Spleen (tissue), 11 donors: ENCODE data around the gene SCAANT1. TPM values are rescaled to one million over a fixed set of nuclear protein-coding genes. Genes with fewer than 3 reads are reported as not detected.

Experiments
- DNase-seq: peaks from one replicate; pipeline ENCODE4 v3.0.0-alpha.2; 2020
- H3K27ac ChIP-seq, 8 donors: fragments of 200-600 bp; sonication (generic) in 7 of 8; 1 replicate in 4 of 8; 2 replicates in 4 of 8; pipeline versions ENCODE4 v1.5.0 to v1.8.0; 2016 to 2021; ENCODE audit warnings: inconsistent platforms in 4 of 8, mild to moderate bottlenecking in 4 of 8, moderate library complexity in 1 of 8
- H3K27me3 ChIP-seq, 7 donors: fragments of 200-600 bp; sonication (generic) in 6 of 7; replicated peaks in 1 of 7; 1 replicate in 4 of 7; 2 replicates in 3 of 7; pipeline versions ENCODE4 v1.5.0 to v1.8.0; 2016 to 2021; ENCODE audit warnings: inconsistent platforms in 3 of 7, mild to moderate bottlenecking in 1 of 7
- H3K36me3 ChIP-seq, 6 donors: fragments of 200-600 bp; sonication (generic) in 5 of 6; 1 replicate in 4 of 6; 2 replicates in 2 of 6; pipeline versions ENCODE4 v1.5.0 to v1.8.0; 2016 to 2021; ENCODE audit warnings: inconsistent platforms in 2 of 6
- H3K4me1 ChIP-seq, 6 donors: fragments of 200-600 bp; sonication (generic) in 5 of 6; 1 replicate in 3 of 6; 2 replicates in 3 of 6; pipeline versions ENCODE4 v1.5.0 to v1.8.0; 2016 to 2021; ENCODE audit warnings: inconsistent platforms in 3 of 6
- H3K4me3 ChIP-seq, 8 donors: fragments of 200-600 bp; sonication (generic) in 7 of 8; 1 replicate in 4 of 8; 2 replicates in 4 of 8; pipeline versions ENCODE4 v1.5.0 to v1.8.0; 2016 to 2021; ENCODE audit warnings: inconsistent platforms in 4 of 8, mild to moderate bottlenecking in 4 of 8, moderate library complexity in 2 of 8
- H3K9me3 ChIP-seq, 8 donors: fragments of 200-600 bp; sonication (generic) in 7 of 8; 1 replicate in 4 of 8; 2 replicates in 4 of 8; pipeline versions ENCODE4 v1.5.0 to v1.8.0; 2016 to 2021; ENCODE audit warnings: inconsistent platforms in 4 of 8
- POLR2A ChIP-seq, 3 donors: fragments of 450-650 bp; IDR thresholded peaks; one replicate each; pipeline ENCODE4 v1.5.1; 2017; ENCODE audit warnings: antibody characterized with exemption in 3 of 3, mild to moderate bottlenecking in 1 of 3
- POLR2AphosphoS5 ChIP-seq, 3 donors: sonication (generic); formaldehyde crosslinking; IDR thresholded peaks; one replicate each; pipeline ENCODE4 v1.5.1; 2017; ENCODE audit warnings: antibody characterized with exemption in 3 of 3
- WGBS, 5 donors: extraction: QIAGEN DNeasy Blood & Tissue Kit in 3 of 5; methylation state at CpG; one replicate each; pipeline versions ENCODE4 v1.1.5 to v1.1.7; 2013 to 2018; 5-methylcytosine and 5-hydroxymethylcytosine counted together
- intact Hi-C: fragments of 100-400 bp; cut with DNase I; formaldehyde crosslinking; loops from one replicate; pipeline ENCODE4 v1.15.0; 2023; ENCODE audit warnings: low total_unique reads
- polyA plus RNA-seq, 3 donors: library from polyadenylated mRNA; stranded (reverse); fragments of 200-250 nt; gene quantifications; one replicate each; pipeline ENCODE4 v1.2.1, GENCODE V29; 2013
- total RNA-seq, 7 donors: library from RNA; depleted of rRNA in 3 of 7; stranded (reverse); fragments of >200 nt in 3 of 7; fragmentation: NEBNext Ultra II Directional in 4 of 7; extraction: Animal tissue kit (Norgen Biotek cat#: 25700) in 4 of 7; gene quantifications; one replicate each; pipeline versions ENCODE4 v1.1.0 to v1.2.1, GENCODE V29; 2016 to 2021
- TF ChIP-seq, protein P1 (sequence below), 11 experiments: fragments of 200-600 bp in 7 of 11; fragments of 450-650 bp in 4 of 11; sonication (generic) in 4 of 11; IDR thresholded peaks in 8 of 11; conservative IDR thresholded peaks in 3 of 11; 1 replicate in 7 of 11; 2 replicates in 4 of 11; pipeline versions ENCODE4 v1.4.0 to v1.8.0; 2016 to 2021; ENCODE audit warnings: antibody characterized with exemption in 11 of 11, inconsistent platforms in 4 of 11, mild to moderate bottlenecking in 1 of 11
- donor health status: healthy with polysubstance abuse.
- donor health status: DM: no; HTN: no; CAD: no; lungs with moderate emphysema.
- donor health status: DM: no; HTN: no; CAD: no.
- donor health status: Bipolar disorder and iron deficiency.
- donor health status: healthy.
- donor health status: DM: no; HTN: no; CAD: no.
- donor health status: DM: yes; HTN: yes; CAD: no.

SCAANT1 gene
- total and polyA plus RNA-seq, 10 donors, result not detected

DNA sequence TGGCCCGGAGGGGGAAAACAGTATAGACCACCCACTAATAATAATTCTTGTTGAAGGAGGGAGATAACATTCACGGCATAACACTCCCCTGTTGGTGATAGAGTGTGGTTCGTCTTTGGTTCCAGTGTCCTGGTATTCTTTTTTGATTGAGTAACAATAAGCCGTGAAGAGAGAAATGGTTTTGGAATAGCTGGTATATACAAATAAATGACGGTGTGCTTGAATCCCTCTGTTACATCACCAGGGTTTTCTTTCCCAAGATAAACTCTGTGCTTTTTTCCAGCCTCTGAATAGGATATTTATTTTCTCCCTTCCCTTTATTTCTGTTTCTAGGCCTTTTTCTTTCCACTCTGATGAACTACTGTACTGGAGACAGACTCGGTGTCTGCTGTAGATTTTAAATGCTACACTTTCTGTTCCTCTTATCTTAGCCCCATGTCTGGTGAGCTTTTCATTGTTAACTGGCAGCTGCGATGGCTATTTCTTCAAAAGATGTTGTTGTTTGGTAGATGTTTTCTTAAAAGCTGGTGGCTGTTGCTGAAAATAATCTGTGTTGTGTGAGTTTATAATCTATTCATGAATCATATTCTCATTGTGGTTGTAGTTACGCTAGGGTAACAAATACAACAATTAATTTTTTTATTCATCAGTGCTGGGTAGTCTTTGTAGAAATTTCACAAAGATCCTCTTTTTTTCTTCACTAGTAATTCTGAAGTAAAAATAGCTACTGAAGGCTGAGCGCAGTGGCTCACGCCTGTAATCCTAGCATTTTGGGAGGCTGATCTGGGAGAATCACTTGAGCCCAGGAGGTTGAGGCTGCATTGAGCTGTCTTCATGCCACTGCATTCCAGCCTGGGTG, 15.5 kb upstream of the SCAANT1 start:
- 63 to 75% (median 70%) methylated on average over 10 of the region's 10 CpGs for WGBS, 5 donors
- H3K27me3 ChIP-seq, result no peaks in the 10 kb centered on the region

DNA sequence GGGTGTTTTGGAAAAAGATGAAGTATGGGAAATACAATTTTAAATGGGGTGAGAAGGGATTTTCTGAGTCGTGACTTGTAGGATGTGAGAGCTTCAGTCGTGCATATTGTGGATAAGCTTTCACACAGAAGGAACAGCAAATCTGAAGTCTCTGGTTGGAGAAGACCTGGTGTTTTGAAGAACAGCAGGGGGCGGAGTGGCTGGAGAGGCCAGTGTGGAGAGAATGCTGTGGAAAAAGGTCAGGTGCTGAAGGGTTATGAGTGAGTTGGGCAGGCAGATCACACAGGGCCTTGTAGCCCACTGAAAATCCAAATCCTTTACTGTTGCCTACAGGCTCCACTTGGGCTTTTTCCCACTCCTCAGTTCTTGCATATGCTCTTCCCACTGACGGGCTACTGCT, 14.1 kb upstream of the SCAANT1 start:
- intact Hi-C loops, result no loop called here
- Histone ChIP-seq H3K9me3 (no peaks in the 10 kb centered on the region), H3K27ac (peak overlapping the region in 3 of 8 donors; percentile 57 to 69 (median 62)), H3K4me3 (no peak overlapping the region), H3K27me3 (no peaks in the 10 kb centered on the region), H3K4me1 (peaks cover 7 to 99% (median 58%) of the 10 kb centered on the region in 6 donors), H3K36me3 (peaks cover 0 to 71% (median 12%) of the 10 kb centered on the region in 6 donors)
- 81 to 94% (median 94%) methylated on average over 4 of the region's 4 CpGs for WGBS, 5 donors
- no peak for DNase-seq
- TF ChIP-seq, protein P1, sequence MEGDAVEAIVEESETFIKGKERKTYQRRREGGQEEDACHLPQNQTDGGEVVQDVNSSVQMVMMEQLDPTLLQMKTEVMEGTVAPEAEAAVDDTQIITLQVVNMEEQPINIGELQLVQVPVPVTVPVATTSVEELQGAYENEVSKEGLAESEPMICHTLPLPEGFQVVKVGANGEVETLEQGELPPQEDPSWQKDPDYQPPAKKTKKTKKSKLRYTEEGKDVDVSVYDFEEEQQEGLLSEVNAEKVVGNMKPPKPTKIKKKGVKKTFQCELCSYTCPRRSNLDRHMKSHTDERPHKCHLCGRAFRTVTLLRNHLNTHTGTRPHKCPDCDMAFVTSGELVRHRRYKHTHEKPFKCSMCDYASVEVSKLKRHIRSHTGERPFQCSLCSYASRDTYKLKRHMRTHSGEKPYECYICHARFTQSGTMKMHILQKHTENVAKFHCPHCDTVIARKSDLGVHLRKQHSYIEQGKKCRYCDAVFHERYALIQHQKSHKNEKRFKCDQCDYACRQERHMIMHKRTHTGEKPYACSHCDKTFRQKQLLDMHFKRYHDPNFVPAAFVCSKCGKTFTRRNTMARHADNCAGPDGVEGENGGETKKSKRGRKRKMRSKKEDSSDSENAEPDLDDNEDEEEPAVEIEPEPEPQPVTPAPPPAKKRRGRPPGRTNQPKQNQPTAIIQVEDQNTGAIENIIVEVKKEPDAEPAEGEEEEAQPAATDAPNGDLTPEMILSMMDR (IDR thresholded peaks at IDR 0.05 in 8 of 11, conservative IDR thresholded peaks at IDR 0.05 in 3 of 11), result no peak
- no peak for TF ChIP-seq POLR2AphosphoS5 (IDR thresholded peaks at IDR 0.05)

More for the DNA sequence above, 15.5 kb upstream of the SCAANT1 start:
- H3K9me3 ChIP-seq, result no peaks in the 10 kb centered on the region
- H3K4me1 ChIP-seq, result peaks cover 19 to 99% (median 56%) of the 10 kb centered on the region in 6 donors
- H3K36me3 ChIP-seq, result peaks cover 0 to 64% (median 12%) of the 10 kb centered on the region in 6 donors
- TF ChIP-seq, protein P1 (IDR thresholded peaks at IDR 0.05 in 8 of 11, conservative IDR thresholded peaks at IDR 0.05 in 3 of 11), result no peak
- TF ChIP-seq POLR2AphosphoS5 (IDR thresholded peaks at IDR 0.05), result no peak
- no peak for TF ChIP-seq POLR2A (IDR thresholded peaks at IDR 0.05)
- intact Hi-C loops, result no loop called here
- no peak overlapping the region for H3K4me3 ChIP-seq
- peak overlapping the region in 7 of 8 donors; percentile 6 to 69 (median 54) for H3K27ac ChIP-seq
- DNase-seq, result no peak

DNA sequence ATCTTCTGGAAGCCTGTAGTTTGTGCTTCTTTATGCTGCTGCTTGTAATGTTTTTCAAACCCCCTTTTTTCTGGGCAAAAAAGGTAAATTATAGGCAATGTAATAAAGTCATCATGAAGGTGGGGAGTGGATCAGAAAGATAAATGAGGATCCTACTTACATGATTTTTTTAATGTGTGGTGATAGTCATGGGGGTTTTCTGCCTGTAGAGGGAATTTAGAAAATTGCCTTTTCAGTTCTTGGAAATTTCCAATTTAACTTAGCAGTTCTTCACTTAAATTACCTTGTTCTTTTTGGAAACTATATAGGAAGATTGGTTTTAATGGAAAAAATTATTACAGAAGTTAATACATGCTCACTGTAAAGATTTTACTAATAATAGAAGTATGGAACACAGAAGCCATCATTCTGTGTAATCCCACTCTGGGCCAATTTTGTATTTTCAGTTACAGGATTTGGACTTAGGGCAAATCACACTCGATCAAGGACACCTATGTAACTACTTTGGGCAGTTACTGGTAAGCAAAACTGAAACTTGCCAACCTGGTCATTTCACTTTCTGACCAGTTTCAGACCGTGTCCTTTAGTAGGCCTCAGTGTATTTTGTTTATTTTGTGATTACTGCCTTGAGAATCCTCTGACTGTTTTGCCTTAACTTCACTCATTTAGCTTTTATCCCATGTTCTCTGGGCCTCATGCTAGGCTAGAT, 10.5 kb upstream of the SCAANT1 start:
- TF ChIP-seq POLR2A (IDR thresholded peaks at IDR 0.05) (no peak), POLR2AphosphoS5 (IDR thresholded peaks at IDR 0.05) (no peak)
- TF ChIP-seq, protein P1 (IDR thresholded peaks at IDR 0.05 in 8 of 11, conservative IDR thresholded peaks at IDR 0.05 in 3 of 11), result no peak
- Histone ChIP-seq H3K36me3 (peaks cover 0 to 75% (median 21%) of the 10 kb centered on the region in 6 donors), H3K4me1 (peaks cover 6 to 85% (median 50%) of the 10 kb centered on the region in 6 donors), H3K4me3 (no peak overlapping the region), H3K27ac (peak overlapping the region; percentile 10 to 81 (median 66)), H3K9me3 (no peaks in the 10 kb centered on the region), H3K27me3 (no peaks in the 10 kb centered on the region)
- WGBS, 5 donors, result 48 to 71% (median 62%) methylated on average over 2 of the region's 2 CpGs
- intact Hi-C loops, result no loop called here
- DNase-seq, result no peak
